H1 (cell line): ENCODE results near the gene ARHGAP1. TPM values are rescaled to one million over a fixed set of nuclear protein-coding genes. Genes with fewer than 3 reads are reported as not detected.

Experiments used
- CTCF ChIA-PET: fragments of 300-600 bp; sonication (Branson Sonifier 250); formaldehyde crosslinking; loops from one replicate; lab custom pipeline; 2021; ENCODE audit not compliant: partially characterized antibody; lab: Charles Lee
- POLR2A ChIA-PET: fragments of 300-600 bp; sonication (Branson Sonifier 250); formaldehyde crosslinking; loops from one replicate; lab custom pipeline; 2021; ENCODE audit warnings: inconsistent platforms; ENCODE audit not compliant: partially characterized antibody; lab: Charles Lee
- DNase-seq, 2 experiments: peaks; one replicate each; pipeline versions ENCODE4 v3.0.0 to v3.0.0-alpha.2; 2010 to 2022; ENCODE audit warnings: low spot score in 2 of 2, low read depth in 1 of 2, mixed read lengths in 1 of 2
- FAIRE-seq: peaks from 2 replicates; lab custom pipeline; 2011; peaks lifted over from hg19 to GRCh38; lab: Jason Lieb, UNC
- H2AFZ ChIP-seq: 2 replicates; pipeline ENCODE4 v1.8.1; 2012; ENCODE audit warnings: low read length, inconsistent platforms
- H2AK5ac ChIP-seq: 2 replicates; pipeline ENCODE4 v1.6.1; 2013; ENCODE audit warnings: low read depth, low read length
- H2BK120ac ChIP-seq: replicated peaks from 2 replicates; pipeline ENCODE3; 2013; ENCODE audit warnings: low read depth, low read length, inconsistent platforms
- H2BK12ac ChIP-seq: 2 replicates; pipeline ENCODE4 v1.6.1; 2013; ENCODE audit warnings: low read depth, low read length
- H2BK15ac ChIP-seq: 2 replicates; pipeline ENCODE4 v1.6.1; 2013; ENCODE audit warnings: low read length
- H2BK20ac ChIP-seq: 2 replicates; pipeline ENCODE4 v1.6.1; 2013; ENCODE audit warnings: low read length
- H2BK5ac ChIP-seq: 2 replicates; pipeline ENCODE4 v1.6.1; 2013; ENCODE audit warnings: low read depth, low read length
- H3K14ac ChIP-seq: 2 replicates; pipeline ENCODE4 v1.6.1; 2013; ENCODE audit warnings: inconsistent platforms; ENCODE audit not compliant: insufficient read length
- H3K18ac ChIP-seq: 2 replicates; pipeline ENCODE4 v1.6.1; 2013; ENCODE audit warnings: low read length; ENCODE audit errors: extremely low read depth
- H3K23ac ChIP-seq: 2 replicates; pipeline ENCODE4 v1.6.1; 2013; ENCODE audit warnings: inconsistent platforms; ENCODE audit not compliant: insufficient read length
- H3K23me2 ChIP-seq: 2 replicates; pipeline ENCODE4 v1.6.1; 2013; ENCODE audit warnings: low read depth, low read length
- H3K27ac ChIP-seq: 2 replicates; pipeline ENCODE4 v1.6.1; 2011; ENCODE audit warnings: low read depth, low read length, inconsistent platforms
- H3K27me3 ChIP-seq, 4 experiments: replicated peaks in 1 of 4; 1 replicate in 1 of 4; 2 replicates in 3 of 4; pipeline versions ENCODE4 v1.6.1 to v1.8.1; 2011 to 2013; ENCODE audit warnings: low read length in 3 of 4, mild to moderate bottlenecking in 3 of 4, inconsistent platforms in 2 of 4, mixed read lengths in 2 of 4, moderate library complexity in 1 of 4; ENCODE audit not compliant: control insufficient read depth in 3 of 4, insufficient read depth in 3 of 4; ENCODE audit errors: extremely low read depth in 1 of 4
- H3K36me3 ChIP-seq, 4 experiments: 2 replicates each; pipeline versions ENCODE4 v1.6.1 to v1.8.1; 2011 to 2013; ENCODE audit warnings: mild to moderate bottlenecking in 4 of 4, low read length in 3 of 4, moderate library complexity in 2 of 4, control low read depth in 1 of 4, inconsistent platforms in 1 of 4; ENCODE audit not compliant: insufficient read depth in 4 of 4, control insufficient read depth in 2 of 4
- H3K4ac ChIP-seq: replicated peaks from 2 replicates; pipeline ENCODE3; 2013; ENCODE audit warnings: low read length, low read depth, mixed read lengths, inconsistent platforms; ENCODE audit not compliant: insufficient read length
- H3K4me1 ChIP-seq, 4 experiments: replicated peaks in 1 of 4; 1 replicate in 1 of 4; 2 replicates in 3 of 4; pipeline versions ENCODE4 v1.6.1 to v1.8.1; 2011 to 2013; ENCODE audit warnings: low read length in 3 of 4, inconsistent platforms in 2 of 4, mixed read lengths in 1 of 4; ENCODE audit not compliant: insufficient read depth in 4 of 4, control insufficient read depth in 3 of 4
- H3K4me2 ChIP-seq, 2 experiments: 2 replicates each; pipeline versions ENCODE4 v1.6.1 to v1.8.1; 2011 to 2013; ENCODE audit warnings: low read depth in 2 of 2, low read length in 2 of 2, control low read depth in 1 of 2, inconsistent platforms in 1 of 2, mild to moderate bottlenecking in 1 of 2; ENCODE audit not compliant: insufficient read depth in 1 of 2
- H3K4me3 ChIP-seq, 4 experiments: fragments of 200-600, 300-600 bp in 1 of 4; sonication (generic), shearing (Covaris generic), sonication (Bioruptor Twin) in 1 of 4; 2 replicates each; pipeline versions ENCODE4 v1.5.1 to v1.8.1; 2011 to 2016; ENCODE audit warnings: low read length in 4 of 4, low read depth in 3 of 4, control low read depth in 2 of 4, inconsistent platforms in 2 of 4, mild to moderate bottlenecking in 2 of 4, mixed read lengths in 1 of 4, moderate library complexity in 1 of 4; ENCODE audit not compliant: insufficient read depth in 2 of 4; ENCODE audit errors: extremely low read depth in 1 of 4
- H3K56ac ChIP-seq: replicated peaks from 2 replicates; pipeline ENCODE3; 2013; ENCODE audit warnings: low read depth, mild to moderate bottlenecking, mixed read lengths, low read length, inconsistent platforms; ENCODE audit not compliant: insufficient read length
- H3K79me1 ChIP-seq: 2 replicates; pipeline ENCODE4 v1.6.1; 2013; ENCODE audit warnings: low read depth, low read length, control low read depth
- H3K79me2 ChIP-seq, 2 experiments: 2 replicates each; pipeline versions ENCODE4 v1.6.1 to v1.8.1; 2012 to 2013; ENCODE audit warnings: low read length in 2 of 2, mild to moderate bottlenecking in 2 of 2, inconsistent platforms in 1 of 2; ENCODE audit not compliant: insufficient read depth in 2 of 2, control insufficient read depth in 1 of 2
- H3K9ac ChIP-seq, 4 experiments: replicated peaks in 1 of 4; 1 replicate in 1 of 4; 2 replicates in 3 of 4; pipeline versions ENCODE4 v1.6.1 to v1.8.1; 2011 to 2013; ENCODE audit warnings: low read depth in 3 of 4, low read length in 3 of 4, control low read depth in 2 of 4, mild to moderate bottlenecking in 2 of 4, moderate library complexity in 2 of 4, inconsistent platforms in 1 of 4; ENCODE audit errors: extremely low read depth in 1 of 4
- H3K9me3 ChIP-seq, 2 experiments: 2 replicates each; pipeline versions ENCODE4 v1.6.1 to v1.8.1; 2012 to 2013; ENCODE audit warnings: mild to moderate bottlenecking in 2 of 2, moderate library complexity in 2 of 2, control low read depth in 1 of 2, inconsistent platforms in 1 of 2, low read depth in 1 of 2, low read length in 1 of 2, mixed read lengths in 1 of 2; ENCODE audit not compliant: insufficient read depth in 2 of 2
- H4K20me1 ChIP-seq, 2 experiments: replicated peaks in 1 of 2; 2 replicates each; pipeline versions ENCODE3 to v1.8.1; 2011 to 2013; ENCODE audit warnings: inconsistent platforms in 2 of 2, low read length in 2 of 2, mild to moderate bottlenecking in 1 of 2; ENCODE audit not compliant: insufficient read depth in 2 of 2, control insufficient read depth in 1 of 2
- H4K5ac ChIP-seq: 2 replicates; pipeline ENCODE4 v1.6.1; 2013; ENCODE audit warnings: low read length, low read depth, mixed read lengths, inconsistent platforms; ENCODE audit not compliant: insufficient read length
- H4K8ac ChIP-seq: 2 replicates; pipeline ENCODE4 v1.8.0; 2013; ENCODE audit warnings: mild to moderate bottlenecking, moderate library complexity, low read length, inconsistent platforms; ENCODE audit not compliant: insufficient read depth; ENCODE audit errors: extremely low read depth
- H4K91ac ChIP-seq: replicated peaks from 2 replicates; pipeline ENCODE3; 2013; ENCODE audit warnings: low read length, mixed read lengths, inconsistent platforms; ENCODE audit not compliant: insufficient read length
- CHD2 ChIP-seq: IDR thresholded peaks from 2 replicates; pipeline ENCODE4 v1.6.1; 2012; ENCODE audit warnings: low read length, improper control_type of control experiment
- HDAC2 ChIP-seq, 2 experiments: fragments of 300-600 bp in 1 of 2; sonication (generic) in 1 of 2; IDR thresholded peaks; 2 replicates each; pipeline ENCODE4 v1.6.1; 2011 to 2012; ENCODE audit warnings: low read depth in 2 of 2, low read length in 2 of 2, mild to moderate bottlenecking in 2 of 2, moderate library complexity in 2 of 2, borderline replicate concordance in 1 of 2, inconsistent platforms in 1 of 2
- JUN ChIP-seq: IDR thresholded peaks from 2 replicates; pipeline ENCODE4 v1.6.1; 2011; ENCODE audit warnings: low read depth, mild to moderate bottlenecking, improper control_type of control experiment, low read length
- SIN3A ChIP-seq, 2 experiments: IDR thresholded peaks in 1 of 2; conservative IDR thresholded peaks in 1 of 2; 2 replicates each; pipeline ENCODE4 v1.6.1; 2011 to 2012; ENCODE audit warnings: low read length in 2 of 2, improper control_type of control experiment in 1 of 2, low read depth in 1 of 2, mild to moderate bottlenecking in 1 of 2
- TCF12 ChIP-seq: IDR thresholded peaks from 2 replicates; pipeline ENCODE4 v1.6.1; 2011; ENCODE audit warnings: low read depth, mild to moderate bottlenecking, low read length
- ZNF274 ChIP-seq: IDR thresholded peaks from 2 replicates; pipeline ENCODE4 v1.7.0; 2012; ENCODE audit warnings: low read length, borderline replicate concordance; ENCODE audit errors: extremely low read depth
- WGBS, 2 experiments: shearing (Covaris generic) in 1 of 2; methylation state at CpG; one replicate each; pipeline versions ENCODE4 v1.1.6 to v1.1.7; 2013 to 2015; ENCODE audit warnings: low lambda C conversion rate in 2 of 2, mixed read lengths in 2 of 2, inconsistent platforms in 1 of 2, low coverage in 1 of 2, missing lambda C conversion rate in 1 of 2; ENCODE audit not compliant: insufficient replicate concordance in 2 of 2, insufficient coverage in 1 of 2, insufficient read length in 1 of 2; ENCODE audit errors: extremely low coverage in 1 of 2, missing lambda C conversion rate in 1 of 2; 5-methylcytosine and 5-hydroxymethylcytosine counted together
- polyA plus RNA-seq, 7 experiments: library from polyadenylated mRNA; depleted of rRNA in 3 of 7; stranded (reverse) in 5 of 7; unstranded in 2 of 7; fragments of >200 nt in 5 of 7; fragments of 200-250 nt in 2 of 7; gene quantifications; 1 replicate in 5 of 7; 2 replicates in 1 of 7; 4 replicates in 1 of 7; pipeline versions ENCODE4 v1.2.1 to v1.2.3, GENCODE V29; 2011 to 2013; ENCODE audit warnings: missing spikeins in 2 of 7, mixed read lengths in 2 of 7
- total RNA-seq: library from RNA; stranded (reverse); fragmentation: NEBNext Ultra II Directional; extraction: Animal tissue kit (Norgen Biotek cat#: 25700); gene quantifications from 2 replicates; pipeline ENCODE4 v1.2.1, GENCODE V29; 2021

Gene ARHGAP1
- total and polyA plus RNA-seq, 2 of the 8 experiments (the other 6 are each of a cell fraction or from before 2014, with no cell fraction given), result 28.6 to 58.8 TPM

- 94% methylated on average over 6 of the region's 7 CpGs; no CpG with 5 or more reads in 1 of the 2 experiments for WGBS, 2 experiments
- H3K36me3 ChIP-seq, result peaks cover 14 to 43% (median 37%) of the 10 kb centered on the region in 4 experiments; a peak in 7 of 8 replicates
Measured at GRCh38 chr11:46672381-46672839, 28.0 kb downstream of the ARHGAP1 start.

More at GRCh38 chr11:46672381-46672839, 28.0 kb downstream of the ARHGAP1 start:
- Histone ChIP-seq H4K5ac (no peak overlapping the region), H2AK5ac (no peak overlapping the region), H3K4me2 (no peak overlapping the region), H4K8ac (no peak overlapping the region), H3K56ac (no peak overlapping the region), H3K27ac (no peak overlapping the region), H3K4me1 (peaks cover 3 to 19% (median 7%) of the 10 kb centered on the region in 4 experiments), H3K4me3 (no peak overlapping the region), H4K20me1 (peaks cover 1 to 2% of the 10 kb centered on the region in 2 experiments), H2BK20ac (no peak overlapping the region), H3K23ac (no peak overlapping the region)
- POLR2A ChIA-PET, result interaction anchor here (1.0 to 2.2 kb wide), 4 partner anchors 12 to 54 kb away, joined by 3 to 5 read pairs (median 4); no protein-coding TSS in a partner anchor
- CTCF ChIA-PET, result interaction anchor here (1.0 to 1.5 kb wide), 4 partner anchors 9 to 262 kb away, joined by 3 read pairs; no protein-coding TSS in a partner anchor
- no peak for TF ChIP-seq ZNF274
- no peak for TF ChIP-seq HDAC2 (IDR thresholded peaks at IDR 0.05; ENCODE audit: borderline replicate concordance in 1 of 2, low read depth in 2 of 2, low read length in 2 of 2)
- no peak for TF ChIP-seq TCF12
- TF ChIP-seq JUN, result no peak
- TF ChIP-seq CHD2, result no peak
- TF ChIP-seq SIN3A (conservative IDR thresholded peaks at IDR 0.05 in 1 of 2, IDR thresholded peaks at IDR 0.05 in 1 of 2; ENCODE audit: low read depth in 1 of 2, low read length in 2 of 2), result no peak
- TF ChIP-seq, all 59 proteins: peak for 0
- no peak overlapping the region for H3K14ac ChIP-seq
- no peak overlapping the region for H3K18ac ChIP-seq
- FAIRE-seq (no peak), DNase-seq (no peak)
- H2AFZ ChIP-seq, result no peak overlapping the region
- no peaks in the 10 kb centered on the region for H3K9me3 ChIP-seq
- no peak overlapping the region for H3K9ac ChIP-seq
- H3K27me3 ChIP-seq, result no peaks in the 10 kb centered on the region
- no peak overlapping the region for H3K4ac ChIP-seq
- H3K79me2 ChIP-seq, result no peaks in the 10 kb centered on the region
- no peak overlapping the region for H2BK15ac ChIP-seq
- H2BK5ac ChIP-seq, result no peak overlapping the region
- no peaks in the 10 kb centered on the region for H3K23me2 ChIP-seq
- no peaks in the 10 kb centered on the region for H3K79me1 ChIP-seq
- H2BK12ac ChIP-seq, result no peak overlapping the region
- H2BK120ac ChIP-seq, result no peak overlapping the region
- no peak overlapping the region for H4K91ac ChIP-seq
